Measurements from ENCODE around the gene BICRAL.
"Not testable (repeated sequence)": the region's sequence is repeated elsewhere in the genome, so short reads cannot be mapped to it uniquely, and the experiment has no call there.

BICRAL gene

GRCh38 chr6:42781796-42782688, at the start of gene BICRAL:
TSS of gene BICRAL (plus strand) at chr6:42782052. CDS start at chr6:42822023, 39,971 bp downstream.
- DNase-seq = peak; percentile 85

GRCh38 chr6:42733867-42734481, 47.9 kb upstream of the BICRAL start:
- DNase-seq = not testable (repeated sequence)

- no peak for DNase-seq
These were observed 45.9 kb upstream of the BICRAL start for GRCh38 chr6:42735976-42736375.

- DNase-seq = no peak
These were observed 41.1 kb upstream of the BICRAL start for GRCh38 chr6:42740725-42741124.

- DNase-seq = no peak
These were observed 39.5 kb upstream of the BICRAL start for GRCh38 chr6:42742116-42742894.

GRCh38 chr6:42744351-42744893, 37.4 kb upstream of the BICRAL start:
- DNase-seq = no peak

GRCh38 chr6:42745083-42745639, 36.7 kb upstream of the BICRAL start:
- DNase-seq = peak; percentile 40

- peak; percentile 97 for DNase-seq
These were observed 36.0 kb upstream of the BICRAL start, which contains the start of gene TBCC for GRCh38 chr6:42745640-42746462. TSS of gene TBCC (minus strand) at chr6:42746103. CDS start at chr6:42746073, 30 bp downstream.

GRCh38 chr6:42746463-42747391, 35.1 kb upstream of the BICRAL start:
- DNase-seq = peak; percentile 88

- no peak for DNase-seq
These were observed 33.5 kb upstream of the BICRAL start for GRCh38 chr6:42748203-42748898.

GRCh38 chr6:42751055-42751454, 30.8 kb upstream of the BICRAL start:
- no peak for DNase-seq

- no peak for DNase-seq
These were observed 27.1 kb upstream of the BICRAL start for GRCh38 chr6:42754759-42755158.

GRCh38 chr6:42756722-42757121, 25.1 kb upstream of the BICRAL start:
- no peak for DNase-seq

GRCh38 chr6:42758756-42759430, 23.0 kb upstream of the BICRAL start:
- DNase-seq = no peak

- DNase-seq = no peak
These were observed 20.4 kb upstream of the BICRAL start for GRCh38 chr6:42761287-42762067.

GRCh38 chr6:42762426-42762859, 19.4 kb upstream of the BICRAL start:
- no peak for DNase-seq

GRCh38 chr6:42762950-42763349, 18.9 kb upstream of the BICRAL start:
- no peak for DNase-seq

- DNase-seq = no peak
These were observed 16.8 kb upstream of the BICRAL start for GRCh38 chr6:42764911-42765648.
